ENCODE data around the gene FAM83B.

DNA sequence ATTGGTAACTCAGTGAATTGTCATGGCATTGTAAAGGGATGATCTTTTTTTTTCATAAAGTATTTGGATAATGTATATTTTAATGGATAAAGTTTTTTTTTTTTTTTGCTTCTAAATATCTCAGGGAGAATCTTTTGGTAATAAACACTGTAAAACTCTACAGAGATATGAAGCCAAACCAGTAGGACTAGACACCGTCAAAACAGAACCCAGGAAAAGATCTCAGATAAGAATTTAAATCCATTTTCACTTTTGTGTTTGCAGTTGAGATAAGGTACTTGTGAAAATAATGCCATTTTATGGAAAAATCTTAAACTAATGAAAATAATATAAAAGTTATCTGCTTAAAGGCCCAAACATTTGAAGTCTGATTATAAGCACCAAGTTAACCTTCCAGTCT, 27.0 kb downstream of the FAM83B start:
- TF ChIP-seq CTCF (conservative IDR thresholded peaks at IDR 0.05), result no peak
- TF ChIP-seq EZH2 (IDR thresholded peaks at IDR 0.05; ENCODE audit: low read depth), result no peak
